Osteocyte (in vitro differentiated cells): ENCODE data around the gene PCAT6. TPM values are rescaled to one million over a fixed set of nuclear protein-coding genes. Genes with fewer than 3 reads are reported as not detected.

Experiments used
- DNase-seq: peaks from one replicate; pipeline ENCODE4 v3.0.0; 2021; ENCODE audit warnings: mixed read lengths; ENCODE audit not compliant: unreplicated experiment; ENCODE audit errors: extremely low spot score
- H3K27ac Mint-ChIP-seq: one replicate; pipeline ENCODE4 v1.8.0; 2021; ENCODE audit warnings: mild to moderate bottlenecking, mixed read lengths; ENCODE audit not compliant: unreplicated experiment
- H3K27me3 Mint-ChIP-seq: one replicate; pipeline ENCODE4 v1.8.0; 2021; ENCODE audit warnings: mixed read lengths; ENCODE audit not compliant: unreplicated experiment
- H3K36me3 Mint-ChIP-seq: one replicate; pipeline ENCODE4 v1.8.0; 2021; ENCODE audit warnings: mixed read lengths; ENCODE audit not compliant: unreplicated experiment
- H3K4me1 Mint-ChIP-seq: one replicate; pipeline ENCODE4 v1.8.0; 2021; ENCODE audit warnings: mixed read lengths; ENCODE audit not compliant: unreplicated experiment
- H3K4me3 Mint-ChIP-seq: one replicate; pipeline ENCODE4 v1.8.0; 2021; ENCODE audit warnings: mild to moderate bottlenecking, moderate library complexity, mixed read lengths; ENCODE audit not compliant: unreplicated experiment
- H3K9me3 Mint-ChIP-seq: one replicate; pipeline ENCODE4 v1.8.0; 2021; ENCODE audit warnings: mixed read lengths; ENCODE audit not compliant: unreplicated experiment
- total RNA-seq: library from RNA; stranded (reverse); gene quantifications from 2 replicates; pipeline ENCODE4 v1.2.1, GENCODE V29; 2021
- TF ChIP-seq, protein P1 (sequence below): fragments of 200-600 bp; sonication (generic); IDR thresholded peaks from 2 replicates; pipeline ENCODE4 v1.5.0; 2021; ENCODE audit warnings: antibody characterized with exemption, mild to moderate bottlenecking, moderate library complexity

PCAT6 gene
- total RNA-seq, 1 donor from 2014 or later, result 3.8 TPM

DNA sequence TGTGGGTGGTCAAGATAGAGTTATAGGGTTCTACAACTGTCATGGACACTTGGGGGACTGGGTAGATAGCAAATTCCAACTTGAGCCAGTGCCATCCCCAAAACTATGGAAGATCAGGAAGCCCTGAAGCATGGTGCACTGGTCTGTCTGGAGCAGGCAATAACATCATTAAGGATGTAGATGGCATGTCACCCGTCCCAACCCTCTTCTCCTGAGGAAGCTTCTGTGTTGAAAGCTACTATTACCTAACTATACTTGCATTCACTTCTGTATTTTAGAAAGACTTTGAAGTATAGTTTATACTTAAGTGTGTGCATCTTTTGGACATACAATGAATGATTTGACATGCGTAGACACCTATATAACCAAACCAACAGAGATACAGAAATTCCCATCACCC is 45.3 kb downstream of the PCAT6 start:
- H3K9me3 Mint-ChIP-seq, result no peaks in the 10 kb centered on the region
- H3K4me1 Mint-ChIP-seq, result no peaks in the 10 kb centered on the region
- no peak overlapping the region for H3K27ac Mint-ChIP-seq
- TF ChIP-seq, protein P1, sequence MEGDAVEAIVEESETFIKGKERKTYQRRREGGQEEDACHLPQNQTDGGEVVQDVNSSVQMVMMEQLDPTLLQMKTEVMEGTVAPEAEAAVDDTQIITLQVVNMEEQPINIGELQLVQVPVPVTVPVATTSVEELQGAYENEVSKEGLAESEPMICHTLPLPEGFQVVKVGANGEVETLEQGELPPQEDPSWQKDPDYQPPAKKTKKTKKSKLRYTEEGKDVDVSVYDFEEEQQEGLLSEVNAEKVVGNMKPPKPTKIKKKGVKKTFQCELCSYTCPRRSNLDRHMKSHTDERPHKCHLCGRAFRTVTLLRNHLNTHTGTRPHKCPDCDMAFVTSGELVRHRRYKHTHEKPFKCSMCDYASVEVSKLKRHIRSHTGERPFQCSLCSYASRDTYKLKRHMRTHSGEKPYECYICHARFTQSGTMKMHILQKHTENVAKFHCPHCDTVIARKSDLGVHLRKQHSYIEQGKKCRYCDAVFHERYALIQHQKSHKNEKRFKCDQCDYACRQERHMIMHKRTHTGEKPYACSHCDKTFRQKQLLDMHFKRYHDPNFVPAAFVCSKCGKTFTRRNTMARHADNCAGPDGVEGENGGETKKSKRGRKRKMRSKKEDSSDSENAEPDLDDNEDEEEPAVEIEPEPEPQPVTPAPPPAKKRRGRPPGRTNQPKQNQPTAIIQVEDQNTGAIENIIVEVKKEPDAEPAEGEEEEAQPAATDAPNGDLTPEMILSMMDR, result no peak
- H3K36me3 Mint-ChIP-seq, result no peaks in the 10 kb centered on the region
- DNase-seq, result no peak
- no peaks in the 10 kb centered on the region for H3K27me3 Mint-ChIP-seq
- no peak overlapping the region for H3K4me3 Mint-ChIP-seq

DNA sequence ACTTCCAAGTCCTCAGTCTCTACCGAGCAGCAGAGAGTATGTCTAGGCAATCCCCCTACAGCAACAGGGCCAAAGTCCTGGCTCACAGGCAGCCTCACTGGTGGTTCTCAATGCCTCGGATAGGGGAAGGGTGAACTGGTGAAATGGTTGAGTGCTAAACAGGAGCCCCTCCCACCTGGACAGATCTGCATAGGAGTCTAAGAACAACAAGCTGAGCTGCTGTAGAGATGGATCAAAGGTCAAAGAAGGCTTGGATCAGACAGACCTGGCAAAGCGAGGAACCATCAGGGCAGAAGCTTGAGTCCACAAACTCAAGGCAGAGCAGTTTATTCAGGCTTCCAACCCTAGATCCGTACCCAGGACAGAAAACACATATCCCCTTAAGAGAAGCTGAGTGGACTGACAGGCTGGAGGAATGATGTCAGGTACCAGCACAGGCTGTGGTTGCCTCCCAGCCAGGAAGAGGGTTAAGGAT is 46.4 kb downstream of the PCAT6 start:
- TF ChIP-seq, protein P1, result no peak
- H3K36me3 Mint-ChIP-seq, result no peaks in the 10 kb centered on the region
- H3K27ac Mint-ChIP-seq, result no peak overlapping the region
- H3K9me3 Mint-ChIP-seq, result no peaks in the 10 kb centered on the region
- no peak overlapping the region for H3K4me3 Mint-ChIP-seq
- peaks cover 5% of the 10 kb centered on the region for H3K4me1 Mint-ChIP-seq
- DNase-seq, result no peak
- no peaks in the 10 kb centered on the region for H3K27me3 Mint-ChIP-seq

GRCh38 chr1:202858331-202858730 is 47.6 kb downstream of the PCAT6 start:
- TF ChIP-seq, protein P1, result no peak
- Mint-ChIP-seq H3K27me3 (peaks cover 2% of the 10 kb centered on the region), H3K36me3 (no peaks in the 10 kb centered on the region), H3K27ac (no peak overlapping the region), H3K4me3 (no peak overlapping the region), H3K4me1 (peaks cover 6% of the 10 kb centered on the region), H3K9me3 (no peaks in the 10 kb centered on the region)
- no peak for DNase-seq

- Mint-ChIP-seq H3K36me3 (no peaks in the 10 kb centered on the region), H3K4me3 (no peak overlapping the region), H3K4me1 (peaks cover 6% of the 10 kb centered on the region), H3K27ac (no peak overlapping the region), H3K27me3 (peaks cover 2% of the 10 kb centered on the region), H3K9me3 (no peaks in the 10 kb centered on the region)
- TF ChIP-seq, protein P1, result no peak
- DNase-seq, result no peak
Observed at GRCh38 chr1:202858789-202859414, 48.1 kb downstream of the PCAT6 start.

DNA sequence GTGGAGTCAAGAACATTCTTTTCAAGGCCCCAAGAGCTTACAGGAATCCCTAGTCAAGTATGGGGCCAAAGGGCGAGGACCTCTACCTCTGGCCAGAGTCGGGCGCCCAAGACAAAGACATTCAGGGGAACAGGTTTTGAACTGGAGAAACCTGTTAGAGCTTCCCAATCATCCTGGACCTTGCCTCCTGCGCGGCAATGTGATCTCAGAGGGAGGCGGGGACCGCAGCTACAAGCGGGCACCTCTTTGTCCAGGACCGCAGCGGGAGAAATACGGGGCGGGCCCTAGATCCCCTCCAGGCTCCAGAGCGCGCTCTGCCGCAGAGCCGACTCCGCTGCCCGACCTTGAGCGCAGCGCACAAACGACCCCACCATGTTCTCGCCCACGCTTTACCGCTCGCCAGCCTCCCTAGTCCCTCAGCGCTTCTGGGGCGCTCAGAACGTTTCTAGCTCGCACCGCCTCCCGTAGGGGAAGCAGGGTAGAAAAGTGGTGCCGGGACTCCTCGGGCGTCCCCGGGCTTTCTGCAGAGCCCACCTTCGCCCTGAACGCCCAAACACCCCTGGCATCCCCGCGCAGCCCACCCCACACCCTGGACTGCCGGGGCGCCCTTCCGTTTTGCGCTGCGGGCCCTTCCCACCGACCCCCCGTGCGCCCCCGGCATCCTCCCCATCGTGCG is 50.1 kb downstream of the PCAT6 start:
- peak overlapping the region; percentile 90 for H3K4me3 Mint-ChIP-seq
- TF ChIP-seq, protein P1, result no peak
- peaks cover 12% of the 10 kb centered on the region for H3K27me3 Mint-ChIP-seq
- peaks cover 6% of the 10 kb centered on the region for H3K4me1 Mint-ChIP-seq
- no peak for DNase-seq
- no peaks in the 10 kb centered on the region for H3K9me3 Mint-ChIP-seq
- no peaks in the 10 kb centered on the region for H3K36me3 Mint-ChIP-seq
- H3K27ac Mint-ChIP-seq, result no peak overlapping the region

Other genes starting within 250 kb of the PCAT6 start
- gene SYT2, start 100.5 kb upstream of the PCAT6 start, total RNA-seq, result not detected in 2 replicates
- gene KDM5B, start 2.5 kb upstream of the PCAT6 start, total RNA-seq, result 152 and 157 TPM in 2 replicates
- 12.2 and 13.9 TPM in 2 replicates for gene RABIF, start 78.2 kb downstream of the PCAT6 start, total RNA-seq
- gene KLHL12, start 116.3 kb downstream of the PCAT6 start, total RNA-seq, result 24.2 and 26.2 TPM in 2 replicates
- 72.3 and 77.0 TPM in 2 replicates for gene ADIPOR1, start 147.4 kb downstream of the PCAT6 start, total RNA-seq
- 50.3 and 55.6 TPM in 2 replicates for gene CYB5R1, start 156.3 kb downstream of the PCAT6 start, total RNA-seq
- 59.6 and 65.9 TPM in 2 replicates for gene TMEM183A, start 196.4 kb downstream of the PCAT6 start, total RNA-seq
- gene PPFIA4, start 215.5 kb downstream of the PCAT6 start, total RNA-seq, result 0.63 and 1.4 TPM in 2 replicates